Retina (tissue), 1 donor: ENCODE measurements around the gene FOXG1.
A peak's percentile ranks its signal among the peaks of the same experiment; 100 is the strongest.

Experiments used
- DNase-seq: peaks from one replicate; pipeline ENCODE4 v3.0.0-alpha.2; 2016

The FOXG1 gene

DNA sequence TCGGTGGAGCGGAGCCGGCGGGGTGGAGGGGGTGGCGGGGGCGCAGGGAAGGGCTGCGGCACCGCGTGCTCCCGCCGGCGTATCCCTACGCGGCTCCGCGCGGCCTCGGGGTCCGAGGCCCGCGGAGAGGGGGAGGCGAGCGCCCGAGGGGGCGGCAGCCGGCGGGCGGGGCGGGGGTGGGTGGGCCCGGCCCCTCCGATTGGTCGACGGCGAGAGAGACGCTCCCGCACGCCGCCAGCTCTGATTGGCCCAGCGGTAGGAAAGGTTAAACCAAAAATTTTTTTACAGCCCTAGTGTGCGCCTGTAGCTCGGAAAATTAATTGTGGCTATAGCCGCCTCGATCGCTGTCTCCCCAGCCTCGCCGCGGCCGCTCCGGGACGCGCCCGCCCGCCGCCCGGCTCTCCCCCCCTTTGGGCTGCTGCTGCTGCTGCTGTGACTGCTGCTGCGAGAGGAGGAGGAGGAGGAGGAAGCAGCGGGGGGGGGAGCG is at the start of gene FOXG1:
TSS of gene FOXG1 (plus strand) at position 319 of the 487 bp plus-strand sequence. CDS start 493 bp downstream, outside the sequence.
- DNase-seq, result peak; percentile 81

- DNase-seq, result no peak
These were observed 47.5 kb upstream of the FOXG1 start for GRCh38 chr14:28719130-28719529.

GRCh38 chr14:28731358-28731757 is 35.2 kb upstream of the FOXG1 start:
- DNase-seq, result no peak

DNA sequence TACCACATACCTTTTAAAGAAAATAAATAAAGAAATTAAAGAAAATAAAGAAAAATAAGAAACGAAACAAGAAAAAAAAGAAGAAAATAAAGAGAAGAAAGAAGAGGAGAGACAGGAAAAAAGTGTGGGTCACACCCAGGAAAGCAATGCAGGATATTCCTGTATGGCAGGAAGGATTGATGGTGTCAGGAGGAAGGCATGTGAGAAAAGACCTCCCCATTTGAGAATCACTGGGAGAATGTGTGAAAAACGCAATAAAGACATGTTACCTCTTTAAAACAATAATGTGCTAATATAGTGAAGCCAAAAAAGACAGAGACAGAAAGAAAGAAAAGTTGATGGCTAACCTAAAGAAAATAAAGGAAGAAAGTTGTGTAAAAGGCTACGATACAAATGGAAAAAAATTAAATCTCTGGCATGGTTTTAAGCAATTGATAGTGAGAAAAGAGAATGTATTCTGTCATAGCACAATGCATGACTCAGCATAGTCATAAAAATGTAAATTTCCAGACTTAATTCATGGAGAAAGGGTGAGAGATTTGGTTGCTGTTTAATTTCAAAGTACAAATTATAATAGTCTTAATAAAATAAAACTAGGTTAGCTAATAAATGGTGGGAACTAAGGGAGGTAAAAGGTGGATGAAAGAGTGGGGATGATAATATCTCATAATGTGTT is 24.3 kb upstream of the FOXG1 start:
- no peak for DNase-seq

GRCh38 chr14:28744126-28744525 is 22.5 kb upstream of the FOXG1 start:
- DNase-seq, result no peak

DNA sequence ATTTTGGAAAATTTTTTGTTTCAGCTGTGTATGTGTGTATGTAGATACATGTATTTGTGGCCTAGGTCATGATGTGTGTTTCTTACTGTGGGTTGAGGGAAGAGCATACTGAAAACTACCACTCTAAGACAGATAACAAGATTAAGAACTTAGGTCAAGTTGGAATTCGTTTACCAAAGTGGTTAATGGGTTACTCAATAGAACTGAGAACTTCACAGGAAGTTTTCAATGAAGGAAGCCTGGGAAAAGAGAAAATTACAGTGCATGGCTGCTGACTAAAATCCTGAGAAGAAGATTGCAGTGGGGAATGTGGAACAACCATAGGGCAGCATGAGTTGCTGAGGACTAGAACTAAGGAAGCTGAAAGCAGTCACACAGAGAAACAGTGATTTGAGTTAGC is 21.4 kb upstream of the FOXG1 start:
- DNase-seq, result no peak

- DNase-seq, result no peak
These were observed 20.3 kb upstream of the FOXG1 start for GRCh38 chr14:28746247-28746646.

DNA sequence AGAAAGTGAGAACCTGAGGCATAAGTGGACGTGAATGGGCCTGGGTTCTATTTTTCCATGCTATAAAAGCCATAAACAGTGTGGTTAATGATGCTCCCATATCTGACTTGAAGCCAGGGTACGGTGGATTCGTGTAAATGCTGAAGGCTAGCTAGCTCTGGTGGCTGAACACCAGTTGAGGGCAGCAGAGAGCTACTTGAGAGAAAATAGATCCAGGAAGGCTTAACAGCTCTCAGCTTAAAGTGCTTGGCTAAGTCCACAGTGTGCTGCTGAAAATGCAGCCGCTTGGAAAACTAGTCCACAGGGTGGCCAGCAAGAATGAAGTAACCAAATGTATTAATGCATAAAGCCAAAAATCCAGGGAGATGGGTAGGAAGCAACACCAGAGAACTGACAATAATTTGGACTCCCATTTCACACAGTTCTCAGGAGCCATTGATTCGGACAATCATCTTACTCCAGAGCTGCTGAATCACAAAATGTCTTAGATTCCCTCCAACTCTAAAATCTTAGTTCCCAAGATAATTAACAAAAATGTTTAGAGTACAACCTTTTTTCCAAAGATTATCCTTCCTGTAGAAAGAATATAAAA is 15.0 kb upstream of the FOXG1 start:
- peak; percentile 62 for DNase-seq

- DNase-seq, result peak; percentile 73
These were observed 12.2 kb upstream of the FOXG1 start for GRCh38 chr14:28754209-28754985.

- peak; percentile 46 for DNase-seq
These were observed 11.3 kb upstream of the FOXG1 start for GRCh38 chr14:28755198-28755815.

- no peak for DNase-seq
These were observed 10.7 kb upstream of the FOXG1 start for GRCh38 chr14:28755884-28756268.

- peak; percentile 50 for DNase-seq
These were observed 10.2 kb upstream of the FOXG1 start for GRCh38 chr14:28756269-28756883.

DNA sequence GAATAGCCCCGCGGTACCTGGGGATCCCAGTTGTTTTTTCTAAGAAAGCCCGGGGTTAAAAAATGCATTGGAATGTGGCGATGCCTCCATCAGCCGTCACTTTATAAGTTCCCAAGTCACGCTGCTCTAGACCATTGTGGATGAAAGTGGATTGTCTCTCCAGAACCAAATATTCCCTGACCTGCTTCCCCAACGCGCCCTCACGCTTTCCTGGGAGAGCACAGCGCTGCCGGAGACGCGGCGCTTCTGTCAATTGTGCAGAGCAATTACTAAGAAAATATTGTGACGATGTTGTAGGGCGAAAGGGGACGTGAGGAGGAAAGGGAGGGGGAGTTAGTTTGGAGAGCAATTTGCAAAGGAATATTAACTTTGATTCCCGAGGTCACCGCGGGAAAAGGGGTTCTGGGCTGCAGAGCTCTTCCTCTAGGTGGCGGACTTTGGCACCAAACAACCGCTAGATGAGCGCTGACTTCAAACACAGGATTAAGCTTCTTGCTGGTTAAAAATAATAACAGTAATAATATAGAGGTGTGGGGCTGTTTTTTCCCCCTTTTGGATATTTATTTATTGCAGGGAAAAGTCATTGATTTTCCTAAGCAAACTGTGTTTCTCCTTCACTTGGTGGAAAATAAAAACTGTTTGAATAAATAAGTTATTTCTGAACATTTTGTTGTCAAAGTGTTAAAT is 9.6 kb upstream of the FOXG1 start:
- DNase-seq, result peak; percentile 80

GRCh38 chr14:28757786-28758185 is 8.8 kb upstream of the FOXG1 start:
- no peak for DNase-seq

- peak; percentile 58 for DNase-seq
These were observed 8.2 kb upstream of the FOXG1 start for GRCh38 chr14:28758253-28758884.

- DNase-seq, result peak; percentile 75
These were observed 7.5 kb upstream of the FOXG1 start for GRCh38 chr14:28758885-28759652.

DNA sequence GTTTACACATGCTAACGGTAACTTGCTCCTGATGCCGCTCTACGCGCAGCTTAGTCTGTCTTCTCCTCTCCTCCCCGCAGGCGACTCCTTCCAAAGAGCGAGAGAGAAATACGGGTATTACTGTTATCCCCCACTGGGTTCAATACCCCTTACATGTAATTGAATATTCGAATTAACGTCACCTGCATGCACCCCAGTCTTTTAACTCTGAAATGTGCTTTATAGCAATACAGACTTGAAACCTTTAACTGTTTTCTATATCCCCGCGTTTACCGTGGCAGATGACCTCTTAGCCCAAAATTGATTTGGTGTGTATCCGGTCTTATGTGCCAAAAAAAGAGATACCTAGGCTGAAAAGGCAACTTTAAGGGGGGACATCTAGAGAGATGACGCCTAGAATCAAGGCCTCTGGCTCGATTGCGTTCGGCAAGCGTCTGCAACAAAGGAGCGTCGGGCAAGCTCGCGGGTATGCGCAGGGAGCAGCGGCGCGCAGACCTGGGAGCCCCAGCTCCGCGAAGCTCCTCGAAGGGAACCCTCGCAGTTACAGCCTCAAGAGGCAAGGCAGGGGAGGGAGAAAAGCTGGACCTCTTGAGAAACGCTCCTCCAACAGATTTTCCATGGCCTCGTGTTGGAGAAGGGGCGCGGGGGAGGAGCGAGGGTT is 6.8 kb upstream of the FOXG1 start:
- peak; percentile 79 for DNase-seq

DNA sequence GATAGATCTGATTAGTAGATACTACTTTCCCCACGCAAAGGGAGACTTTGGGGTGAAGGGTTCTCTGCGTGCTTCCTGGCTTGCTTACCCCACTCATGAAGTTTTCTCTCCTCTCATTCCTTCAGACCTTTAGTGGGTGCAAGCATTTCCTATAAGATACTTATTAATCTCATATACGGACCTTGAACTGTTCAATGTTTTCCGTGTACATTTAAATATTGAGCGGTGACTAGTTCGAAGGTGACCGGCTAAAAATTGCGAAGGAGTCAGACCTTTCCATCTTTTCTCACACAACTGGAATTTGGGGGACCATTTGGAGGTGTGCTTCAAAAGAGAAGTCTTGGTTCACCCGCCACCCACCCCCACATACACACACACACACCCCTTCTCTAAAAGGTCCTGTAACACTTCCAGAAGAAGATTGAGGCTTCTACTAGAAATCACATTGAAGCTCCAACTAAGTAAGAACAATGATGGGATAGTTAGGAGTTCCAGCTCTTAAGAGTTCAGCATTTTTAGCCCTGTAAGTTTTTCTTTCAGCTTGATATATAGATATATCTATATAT is 6.1 kb upstream of the FOXG1 start:
- DNase-seq, result peak; percentile 29

GRCh38 chr14:28761438-28762291 is 4.9 kb upstream of the FOXG1 start:
- DNase-seq, result peak; percentile 47
